IMR-90 (cell line): Measurements from ENCODE around the gene KIF1B.

Experiments
- CTCF ChIP-seq: conservative IDR thresholded peaks from 2 replicates; pipeline ENCODE4 v1.5.1; 2012; ENCODE audit warnings: mild to moderate bottlenecking, low read depth, low read length, improper control_type of control experiment
- MAFK ChIP-seq: IDR thresholded peaks from 2 replicates; pipeline ENCODE4 v1.6.1; 2012; ENCODE audit warnings: low read depth, low read length, improper control_type of control experiment
- POLR2A ChIP-seq: IDR thresholded peaks from 2 replicates; pipeline ENCODE4 v1.6.1; 2012; ENCODE audit warnings: mild to moderate bottlenecking, low read depth, low read length

GRCh38 chr1:10171995-10172669 lies 38.2 kb upstream of the KIF1B start:
- TF ChIP-seq POLR2A (no peak), CTCF (no peak), MAFK (no peak)
